Dedifferentiated amniotic fluid mesenchymal stem cell (primary cell): Measurements from ENCODE around the gene SLC2A8.
A peak's percentile ranks its signal among the peaks of the same experiment; 100 is the strongest.

ENCODE experiments used
- DNase-seq: peaks from one replicate; pipeline ENCODE4 v3.0.0-alpha.2; 2016; ENCODE audit errors: extremely low spot score

The SLC2A8 gene

DNA sequence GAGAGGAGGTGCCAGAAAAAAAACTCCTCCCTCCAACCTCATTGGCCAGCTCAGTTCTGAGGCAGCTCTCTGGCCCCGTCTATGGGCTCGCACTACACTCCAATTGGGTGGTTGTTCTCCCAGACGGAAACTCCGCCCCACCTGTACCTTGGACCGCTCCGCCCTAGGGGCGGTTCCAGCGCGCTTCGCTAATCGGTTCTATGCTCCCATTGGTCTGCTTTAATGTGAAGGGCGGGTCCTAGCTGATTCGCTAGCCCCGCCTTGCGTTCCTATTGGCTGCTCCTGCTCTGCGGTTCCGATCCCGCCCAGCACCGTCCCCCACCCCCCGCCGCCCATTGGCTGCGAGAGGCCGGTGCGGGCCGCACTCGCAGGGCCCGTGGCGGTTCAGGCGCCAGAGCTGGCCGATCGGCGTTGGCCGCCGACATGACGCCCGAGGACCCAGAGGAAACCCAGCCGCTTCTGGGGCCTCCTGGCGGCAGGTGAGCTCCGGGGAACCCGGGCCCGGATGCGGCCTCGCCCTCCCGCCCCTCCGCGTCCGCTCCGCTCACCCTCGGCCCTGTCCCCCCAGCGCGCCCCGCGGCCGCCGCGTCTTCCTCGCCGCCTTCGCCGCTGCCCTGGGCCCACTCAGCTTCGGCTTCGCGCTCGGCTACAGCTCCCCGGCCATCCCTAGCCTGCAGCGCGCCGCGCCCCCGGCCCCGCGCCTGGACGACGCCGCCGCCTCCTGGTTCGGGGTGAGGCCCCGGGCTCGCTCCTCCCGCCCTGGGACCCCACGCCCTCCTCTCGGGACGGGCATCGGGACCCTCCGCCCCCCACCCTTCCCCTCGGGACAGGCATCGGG, at the start of gene SLC2A8:
Gene SLC2A8 (plus strand): TSS at position 362 of the 838 bp plus-strand sequence. CDS start 62 bp downstream, at position 424.
- peak; percentile 99 for DNase-seq

DNA sequence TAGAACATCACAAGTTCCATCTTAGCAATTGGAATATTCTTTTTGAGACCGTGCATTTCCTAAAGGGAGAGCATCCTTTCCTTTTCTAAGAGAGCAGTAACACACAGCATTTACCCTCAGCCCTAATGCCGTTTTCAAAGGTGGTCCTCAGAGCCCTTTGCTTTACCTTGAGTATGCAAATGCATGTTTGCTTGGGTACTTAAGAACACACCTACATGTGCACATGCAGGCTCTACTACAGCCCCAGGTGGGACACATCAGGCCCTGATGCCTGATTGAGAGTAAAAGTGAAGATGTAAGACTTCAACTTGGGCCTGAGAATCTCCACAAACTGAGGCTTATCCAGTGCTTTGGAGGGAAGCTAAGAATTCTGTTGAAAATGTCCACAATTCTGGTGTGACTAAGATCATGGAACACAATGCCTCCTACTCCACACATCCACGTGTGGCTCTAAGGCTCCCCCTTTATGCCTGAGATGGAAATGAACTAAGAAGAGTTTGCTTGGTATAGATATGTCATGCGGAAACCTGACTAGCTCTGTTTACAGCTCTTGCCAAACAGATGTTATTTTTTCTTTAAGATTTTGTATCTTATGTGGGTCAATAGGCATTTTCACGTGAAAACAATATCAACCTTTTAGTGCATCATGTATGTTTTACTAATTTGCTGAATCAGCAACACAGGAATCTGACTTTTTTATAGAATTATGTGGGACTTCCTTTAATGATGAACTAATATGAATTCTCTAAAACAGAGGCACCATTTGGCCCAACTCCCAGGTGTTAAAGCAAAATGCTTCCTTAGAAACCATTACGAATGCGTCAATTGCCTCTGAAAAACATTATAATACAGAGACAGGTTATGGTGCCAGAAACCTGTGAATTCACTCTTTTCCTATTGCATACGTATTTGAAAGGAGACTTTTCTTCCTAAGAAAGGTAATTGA, 48.9 kb upstream of the SLC2A8 start:
- DNase-seq: peak; percentile 19

- no peak for DNase-seq
These were observed 47.4 kb upstream of the SLC2A8 start for GRCh38 chr9:127349483-127350113.

DNA sequence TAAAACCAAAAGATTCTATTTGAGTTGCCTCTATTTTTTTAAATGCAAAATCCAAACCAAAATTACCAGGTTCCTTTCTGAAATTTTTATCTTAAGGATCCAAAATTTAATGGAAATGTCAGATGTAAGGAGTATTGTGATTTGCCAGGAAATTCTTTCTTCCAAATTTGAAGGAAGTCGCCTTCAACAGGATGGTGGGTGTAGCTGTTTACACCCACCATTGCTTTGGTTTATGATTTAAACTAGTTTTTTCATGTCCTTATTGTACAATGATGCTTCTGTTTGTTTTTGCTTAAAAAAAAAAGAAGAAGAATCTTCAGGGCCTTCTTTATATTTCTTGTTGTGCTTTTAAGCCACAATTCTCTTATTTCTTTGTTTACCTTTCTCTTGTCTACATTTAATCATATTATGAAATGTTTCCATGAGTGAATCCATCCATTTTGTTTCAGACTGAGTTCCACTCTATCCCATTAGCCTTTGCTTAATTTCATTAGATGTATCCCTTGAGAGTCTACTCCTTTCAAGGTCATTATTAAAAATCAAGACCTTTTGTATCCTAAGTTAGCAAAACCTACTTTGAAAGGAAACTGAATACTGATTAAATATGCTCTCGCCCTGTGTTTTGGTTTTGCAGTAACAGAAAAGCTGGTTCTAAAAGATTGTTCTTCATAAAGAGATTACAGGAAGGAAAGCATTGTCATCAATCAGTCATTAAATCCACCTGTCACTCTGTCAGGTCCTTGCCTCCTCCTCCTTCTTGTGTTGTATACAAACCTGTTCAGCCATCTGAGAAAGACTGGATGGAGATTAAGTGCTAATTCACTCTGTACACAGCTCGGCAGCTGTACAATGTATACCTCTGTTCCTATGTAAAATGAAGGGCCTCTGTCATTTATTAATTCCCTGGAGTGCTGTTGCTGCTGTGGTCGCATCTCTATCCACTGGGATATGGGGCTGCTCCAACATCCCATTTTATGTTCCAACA, 45.5 kb upstream of the SLC2A8 start:
- DNase-seq: no peak

GRCh38 chr9:127353882-127354281, 43.1 kb upstream of the SLC2A8 start:
- DNase-seq: no peak

DNA sequence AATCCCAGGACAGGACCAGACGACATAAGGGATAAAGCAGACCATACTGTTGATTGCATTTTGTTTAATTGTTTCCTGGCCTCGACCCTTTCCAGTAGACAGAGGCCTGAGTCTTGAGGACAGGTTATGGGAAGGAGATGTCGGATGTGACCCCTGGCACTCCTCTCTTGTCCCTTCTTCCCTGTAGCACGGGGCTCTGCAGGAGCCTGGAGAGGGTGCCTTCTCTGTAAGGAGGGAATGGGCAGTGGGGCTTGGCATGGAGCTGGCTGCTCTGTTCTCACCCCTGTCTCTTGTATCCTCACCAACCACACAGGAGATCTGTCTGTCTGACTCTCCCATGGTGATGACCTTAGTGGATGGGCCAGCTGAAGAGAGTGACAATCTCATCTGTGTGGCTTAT, 40.1 kb upstream of the SLC2A8 start:
- no peak for DNase-seq

- DNase-seq: no peak
These were observed 38.9 kb upstream of the SLC2A8 start for GRCh38 chr9:127358023-127358535.

DNA sequence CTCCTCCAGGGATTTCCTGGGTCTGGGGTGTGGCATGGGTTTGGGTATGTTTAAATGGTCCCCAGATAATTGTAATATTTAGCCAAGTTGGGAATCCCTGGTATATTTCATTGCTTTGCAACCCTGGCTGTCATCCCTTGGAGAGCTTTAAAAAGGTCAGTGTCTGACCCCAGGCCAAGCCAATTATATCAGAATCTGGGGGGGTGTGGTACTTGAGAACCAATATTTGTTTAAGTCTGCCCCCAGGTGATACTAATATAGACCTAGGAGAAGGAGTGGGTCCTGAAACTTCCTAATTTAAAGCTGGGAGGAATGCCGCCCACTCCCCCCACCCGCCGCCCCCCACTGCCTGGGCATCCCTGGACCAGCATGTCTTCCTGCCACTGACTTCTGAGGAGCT, 38.2 kb upstream of the SLC2A8 start:
- no peak for DNase-seq

DNA sequence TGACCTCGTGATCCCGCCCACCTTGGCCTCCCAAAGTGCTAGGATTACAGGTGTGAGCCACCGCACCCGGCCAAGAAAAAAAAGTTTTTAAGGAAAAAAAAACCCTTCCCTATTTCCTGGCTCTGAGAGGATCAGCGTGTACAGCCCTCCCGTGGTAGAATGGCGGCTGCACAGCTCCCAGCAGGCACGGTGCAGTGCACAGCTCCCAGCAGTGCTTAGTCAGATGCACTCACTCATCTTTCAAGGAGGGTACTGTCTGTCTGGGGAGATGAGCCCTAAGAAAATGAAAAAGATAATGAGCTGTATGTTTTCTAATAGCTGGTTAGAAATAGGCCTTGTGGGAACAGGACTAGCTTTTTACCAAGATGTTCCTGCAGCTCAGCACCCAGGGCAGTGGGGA, 36.7 kb upstream of the SLC2A8 start:
- no peak for DNase-seq

- no peak for DNase-seq
These were observed 36.1 kb upstream of the SLC2A8 start for GRCh38 chr9:127360829-127361228.

GRCh38 chr9:127361561-127361960, 35.4 kb upstream of the SLC2A8 start:
- DNase-seq: no peak

GRCh38 chr9:127362829-127363228, 34.1 kb upstream of the SLC2A8 start:
- no peak for DNase-seq

GRCh38 chr9:127365461-127365860, 31.5 kb upstream of the SLC2A8 start:
- DNase-seq: no peak

- DNase-seq: no peak
These were observed 30.4 kb upstream of the SLC2A8 start for GRCh38 chr9:127366594-127366993.

- DNase-seq: no peak
These were observed 28.0 kb upstream of the SLC2A8 start for GRCh38 chr9:127368852-127369402.

GRCh38 chr9:127369428-127369827, 27.5 kb upstream of the SLC2A8 start:
- DNase-seq: no peak

DNA sequence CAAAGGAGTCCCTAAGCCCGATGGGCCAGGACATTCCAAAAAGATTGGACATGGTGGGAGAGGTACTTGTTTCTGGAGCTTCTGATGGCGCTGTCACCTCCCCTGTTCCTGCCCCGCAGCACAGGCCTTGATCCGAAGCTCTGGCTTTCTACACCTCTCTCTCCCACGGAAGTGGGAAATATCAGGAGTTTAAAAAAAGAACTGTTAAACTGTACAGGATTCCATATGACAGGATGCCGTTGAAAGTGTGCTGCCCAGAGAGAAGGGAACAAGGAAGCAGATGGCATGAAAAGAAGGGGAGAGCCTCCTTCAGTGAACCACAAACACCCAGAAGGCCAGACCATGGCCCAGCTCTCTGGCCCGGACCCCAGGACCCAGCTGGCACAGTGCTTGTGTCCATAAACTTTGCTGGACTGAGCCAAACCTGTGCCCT, 26.8 kb upstream of the SLC2A8 start:
- no peak for DNase-seq

- DNase-seq: no peak
These were observed 26.0 kb upstream of the SLC2A8 start for GRCh38 chr9:127370672-127371648.

GRCh38 chr9:127380479-127380878, 16.5 kb upstream of the SLC2A8 start:
- DNase-seq: no peak
